A673 (cell line): ENCODE data around the gene CCDC85C. TPM values are rescaled to one million over a fixed set of nuclear protein-coding genes. Genes with fewer than 3 reads are reported as not detected.
A peak's percentile ranks its signal among the peaks of the same experiment; 100 is the strongest.

Experiments used
- BruUV-seq: library from RNA; stranded (reverse); fragments of 400-500 nt; replicated peaks from 2 replicates; lab custom pipeline; 2021; lab: Mats Ljungman, UMichigan
- CTCF ChIA-PET: fragments of 300-600 bp; sonication (Branson Sonifier 250); formaldehyde crosslinking; loops from one replicate; lab custom pipeline; 2022; ENCODE audit warnings: antibody characterized with exemption; lab: Charles Lee
- POLR2A ChIA-PET: fragments of 300-600 bp; sonication (Branson Sonifier 250); formaldehyde crosslinking; loops from one replicate; lab custom pipeline; 2022; ENCODE audit warnings: antibody characterized with exemption; ENCODE audit not compliant: low non-redundant PET; lab: Charles Lee
- DNase-seq: peaks from one replicate; pipeline ENCODE4 v3.0.0-alpha.2; 2015; ENCODE audit warnings: low spot score
- H3K27ac ChIP-seq: fragments of 200-600 bp; sonication (generic); 2 replicates; pipeline ENCODE4 v1.5.1; 2016; ENCODE audit warnings: mixed run types, low read depth, mild to moderate bottlenecking, mixed read lengths, antibody characterized with exemption, low read length; ENCODE audit not compliant: poor library complexity, severe bottlenecking
- H3K27me3 ChIP-seq: fragments of 200-600 bp; sonication (generic); replicated peaks from 2 replicates; pipeline ENCODE4 v1.6.1; 2017; ENCODE audit warnings: mixed run types, low read depth, mild to moderate bottlenecking, mixed read lengths, antibody characterized with exemption, low read length; ENCODE audit not compliant: insufficient read depth, poor library complexity
- H3K36me3 ChIP-seq: fragments of 200-600 bp; sonication (generic); 2 replicates; pipeline ENCODE4 v1.6.1; 2016; ENCODE audit warnings: mixed run types, mild to moderate bottlenecking, mixed read lengths, antibody characterized with exemption, low read length; ENCODE audit not compliant: insufficient read depth, poor library complexity, severe bottlenecking
- H3K4me1 ChIP-seq: fragments of 200-600 bp; sonication (generic); 2 replicates; pipeline ENCODE4 v1.6.1; 2017; ENCODE audit warnings: mixed run types, mild to moderate bottlenecking, mixed read lengths, antibody characterized with exemption, low read length; ENCODE audit not compliant: insufficient read depth, poor library complexity, severe bottlenecking
- H3K4me3 ChIP-seq: fragments of 200-600 bp; sonication (generic); 2 replicates; pipeline ENCODE4 v1.5.1; 2016; ENCODE audit warnings: low read depth, mixed run types, mild to moderate bottlenecking, mixed read lengths, low read length; ENCODE audit not compliant: poor library complexity, severe bottlenecking
- H3K9me3 ChIP-seq: fragments of 200-600 bp; sonication (generic); 2 replicates; pipeline ENCODE4 v1.6.1; 2016; ENCODE audit warnings: mixed run types, low read depth, mild to moderate bottlenecking, mixed read lengths, antibody characterized with exemption, low read length; ENCODE audit not compliant: poor library complexity, severe bottlenecking
- CTCF ChIP-seq: fragments of 300-800, 200-600 bp; sonication (generic); conservative IDR thresholded peaks from 2 replicates; pipeline ENCODE4 v1.5.1; 2017; ENCODE audit warnings: low read depth, mild to moderate bottlenecking, antibody characterized with exemption, low read length, moderate library complexity, mixed read lengths
- EZH2 ChIP-seq: fragments of 200-600 bp; sonication (generic); IDR thresholded peaks from 2 replicates; pipeline ENCODE4 v1.6.1; 2017; ENCODE audit warnings: borderline replicate concordance, low read depth, mild to moderate bottlenecking, mixed read lengths, antibody characterized with exemption, low read length; ENCODE audit not compliant: poor library complexity, severe bottlenecking
- intact Hi-C: fragments of 100-400 bp; cut with micrococcal nuclease; formaldehyde crosslinking; loops from one replicate; pipeline ENCODE4 v1.10.0; 2022; ENCODE audit not compliant: unreplicated experiment
- total RNA-seq: library from RNA; stranded (reverse); gene quantifications from 2 replicates; pipeline ENCODE4 v1.2.3, GENCODE V29; 2021

CCDC85C gene
- total RNA-seq, 1 experiment from 2014 or later = 24.6 TPM

DNA sequence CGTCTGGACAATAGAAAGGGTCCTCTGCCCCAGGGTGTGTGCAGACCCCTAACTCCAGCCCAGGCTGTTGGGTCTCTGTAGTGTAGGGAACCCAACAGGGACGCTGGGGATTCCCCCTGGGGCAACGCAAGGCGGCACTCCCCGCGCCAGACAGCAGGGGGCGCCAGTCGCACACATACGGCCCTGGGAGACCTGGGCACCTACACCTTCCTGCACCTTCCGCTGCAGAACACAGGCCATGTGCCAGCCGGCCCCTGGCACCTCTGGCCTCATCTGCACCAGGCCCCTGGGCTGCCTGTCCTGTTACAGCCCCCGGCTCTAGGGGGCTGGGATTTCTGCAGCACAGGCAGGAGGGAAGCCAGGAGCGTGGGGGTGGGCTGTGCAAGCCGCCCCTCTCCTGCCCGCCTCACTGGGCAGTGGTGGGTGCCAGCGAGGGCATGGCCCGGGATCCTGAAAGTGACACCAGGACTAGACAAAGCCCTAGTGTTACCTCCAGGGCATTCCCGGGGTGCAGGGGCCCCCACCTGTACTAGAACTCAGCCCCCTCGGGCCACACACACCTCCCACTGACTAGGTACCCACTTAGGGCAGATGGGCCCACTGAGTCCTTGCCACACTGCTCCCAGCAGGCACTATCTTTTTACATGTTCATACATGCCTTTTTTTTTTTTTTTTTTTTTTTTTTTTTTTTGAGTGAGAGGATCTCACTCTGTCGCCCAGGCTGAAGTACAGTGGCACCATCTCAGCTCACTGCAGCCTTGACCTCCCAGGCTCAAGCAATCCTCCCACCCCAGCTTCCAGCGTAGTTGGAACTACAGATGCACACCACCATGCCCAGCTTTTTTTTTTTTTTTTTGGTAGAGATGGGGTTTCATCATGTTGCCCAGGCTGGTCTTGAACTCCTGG lies 85.3 kb downstream of the CCDC85C start:
- no TSS peak for BruUV-seq

GRCh38 chr14:99517643-99518381 lies 86.2 kb downstream of the CCDC85C start:
- intact Hi-C loops = loop anchor here (1.0 to 5.0 kb wide), 3 partner anchors 111 to 429 kb away; no protein-coding TSS in a partner anchor
- Histone ChIP-seq H3K4me1 (no peaks in the 10 kb centered on the region), H3K4me3 (no peak overlapping the region), H3K27me3 (no peaks in the 10 kb centered on the region), H3K27ac (no peak overlapping the region), H3K9me3 (no peaks in the 10 kb centered on the region), H3K36me3 (no peaks in the 10 kb centered on the region)
- no TSS peak for BruUV-seq
- TF ChIP-seq CTCF (no peak), EZH2 (no peak)
- POLR2A ChIA-PET = no interaction called here
- no peak for DNase-seq
- CTCF ChIA-PET = no interaction called here

More for the DNA sequence above, 85.3 kb downstream of the CCDC85C start:
- Histone ChIP-seq H3K4me1 (no peaks in the 10 kb centered on the region), H3K27me3 (no peaks in the 10 kb centered on the region), H3K36me3 (no peaks in the 10 kb centered on the region), H3K27ac (no peak overlapping the region), H3K9me3 (no peaks in the 10 kb centered on the region), H3K4me3 (no peak overlapping the region)
- intact Hi-C loops = loop anchor here (1.0 to 5.0 kb wide), 3 partner anchors 111 to 428 kb away; no protein-coding TSS in a partner anchor
- CTCF ChIA-PET = interaction anchor here (0.7 kb wide), 1 partner anchor 87 kb away, joined by 4 read pairs; no protein-coding TSS in a partner anchor
- peak; percentile 67 for DNase-seq
- POLR2A ChIA-PET = no interaction called here
- TF ChIP-seq EZH2 = no peak
- peak; percentile 98 for TF ChIP-seq CTCF

DNA sequence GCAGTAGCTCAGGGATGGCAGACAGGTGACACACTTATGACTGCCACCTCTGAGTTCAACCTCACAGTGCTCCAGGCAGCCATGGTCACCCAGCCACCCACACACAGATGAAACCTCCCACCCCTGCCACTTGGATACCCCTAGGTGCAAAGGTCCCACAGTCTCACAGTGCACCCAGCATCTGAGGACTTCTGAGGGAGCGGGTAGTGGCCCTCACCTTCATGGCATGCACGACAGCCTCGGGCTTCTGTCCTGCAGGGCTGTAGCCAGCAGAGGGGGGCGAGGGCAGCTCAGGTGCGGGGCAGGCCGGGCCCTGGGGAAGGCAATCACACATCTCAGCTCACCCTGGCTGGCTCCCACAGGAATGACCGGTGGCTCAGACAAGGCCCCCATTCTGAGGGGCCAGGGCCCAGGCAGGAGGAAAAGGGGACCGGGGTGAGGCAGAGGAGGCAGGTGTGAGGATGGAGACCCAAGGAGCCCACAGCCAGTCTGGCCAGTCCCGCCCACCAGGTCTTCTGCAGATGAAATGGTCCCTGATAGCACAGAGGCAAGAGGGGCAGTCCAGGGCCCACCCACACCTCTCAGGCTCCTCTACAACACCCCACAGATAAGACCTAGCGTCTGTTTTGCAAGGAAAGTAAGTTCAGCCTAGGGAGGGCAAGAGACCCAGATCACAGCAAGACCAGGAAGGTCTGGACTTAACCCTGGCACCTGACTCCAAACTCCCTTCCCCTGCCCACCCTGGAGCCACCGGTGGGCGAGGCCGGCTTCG lies 87.0 kb downstream of the CCDC85C start:
- Histone ChIP-seq H3K36me3 (no peaks in the 10 kb centered on the region), H3K27me3 (no peaks in the 10 kb centered on the region), H3K9me3 (no peaks in the 10 kb centered on the region), H3K4me3 (no peak overlapping the region), H3K27ac (no peak overlapping the region), H3K4me1 (no peaks in the 10 kb centered on the region)
- DNase-seq = no peak
- BruUV-seq = no TSS peak
- ChIA-PET CTCF (no interaction called here), POLR2A (no interaction called here)
- intact Hi-C loops = loop anchor here (5.0 kb wide), 1 partner anchor 370 kb away; no protein-coding TSS in a partner anchor
- TF ChIP-seq EZH2 (no peak), CTCF (no peak)
